Keratinocyte (primary cell): ENCODE results near the gene TNFRSF6B. TPM values are rescaled to one million over a fixed set of nuclear protein-coding genes. Genes with fewer than 3 reads are reported as not detected.

Experiments used
- DNase-seq: peaks from one replicate; pipeline ENCODE4 v3.0.0-alpha.2; 2011; ENCODE audit warnings: low read depth, missing footprints, low spot score
- FAIRE-seq: peaks from 2 replicates; lab custom pipeline; 2011; peaks lifted over from hg19 to GRCh38; lab: Jason Lieb, UNC
- H2AFZ ChIP-seq: 2 replicates; pipeline ENCODE4 v1.6.0; 2012; ENCODE audit warnings: low read length, control low read depth, inconsistent platforms; ENCODE audit not compliant: control insufficient read depth
- H3K27ac ChIP-seq: 2 replicates; pipeline ENCODE4 v1.5.1; 2011; ENCODE audit warnings: low read length; ENCODE audit not compliant: control insufficient read depth, insufficient read depth
- H3K27me3 ChIP-seq: 3 replicates; pipeline ENCODE4 v1.6.0; 2011; ENCODE audit warnings: low read length; ENCODE audit not compliant: control insufficient read depth, insufficient read depth; ENCODE audit errors: extremely low read depth
- H3K36me3 ChIP-seq, 2 experiments: 2 replicates in 1 of 2; 3 replicates in 1 of 2; pipeline ENCODE4 v1.5.1; 2011; ENCODE audit warnings: low read length in 2 of 2, mild to moderate bottlenecking in 1 of 2; ENCODE audit not compliant: control insufficient read depth in 2 of 2, insufficient read depth in 2 of 2; ENCODE audit errors: extremely low read depth in 1 of 2
- H3K4me1 ChIP-seq: 3 replicates; pipeline ENCODE4 v1.5.1; 2011; ENCODE audit warnings: low read length; ENCODE audit not compliant: control insufficient read depth, insufficient read depth; ENCODE audit errors: extremely low read depth
- H3K4me2 ChIP-seq: 3 replicates; pipeline ENCODE4 v1.6.0; 2011; ENCODE audit warnings: low read depth, low read length; ENCODE audit not compliant: control insufficient read depth, insufficient read depth; ENCODE audit errors: extremely low read depth
- H3K4me3 ChIP-seq, 3 experiments: fragments of 200-600 bp in 1 of 3; sonication (generic) in 1 of 3; 2 replicates in 2 of 3; 3 replicates in 1 of 3; pipeline ENCODE4 v1.5.1; 2011 to 2016; ENCODE audit warnings: low read length in 3 of 3, mild to moderate bottlenecking in 3 of 3, control low read depth in 2 of 3, inconsistent platforms in 1 of 3, low read depth in 1 of 3, mixed read lengths in 1 of 3, mixed run types in 1 of 3, moderate library complexity in 1 of 3; ENCODE audit not compliant: control insufficient read depth in 2 of 3, insufficient read depth in 2 of 3; ENCODE audit errors: extremely low read depth in 1 of 3
- H3K79me2 ChIP-seq: 2 replicates; pipeline ENCODE4 v1.6.0; 2012; ENCODE audit warnings: low read length; ENCODE audit not compliant: control insufficient read depth, insufficient read depth
- H3K9ac ChIP-seq: 3 replicates; pipeline ENCODE4 v1.6.0; 2011; ENCODE audit warnings: low read length; ENCODE audit not compliant: control insufficient read depth, insufficient read depth; ENCODE audit errors: extremely low read depth
- H3K9me1 ChIP-seq: 3 replicates; pipeline ENCODE4 v1.6.0; 2011; ENCODE audit warnings: low read length; ENCODE audit not compliant: control insufficient read depth, insufficient read depth; ENCODE audit errors: extremely low read depth
- H3K9me3 ChIP-seq: 2 replicates; pipeline ENCODE4 v1.5.1; 2012; ENCODE audit warnings: low read depth, low read length; ENCODE audit not compliant: control insufficient read depth
- H4K20me1 ChIP-seq: 3 replicates; pipeline ENCODE4 v1.6.0; 2011; ENCODE audit warnings: low read length; ENCODE audit not compliant: control insufficient read depth, insufficient read depth; ENCODE audit errors: extremely low read depth
- CTCF ChIP-seq, 3 experiments: IDR thresholded peaks in 1 of 3; conservative IDR thresholded peaks in 1 of 3; optimal IDR thresholded peaks in 1 of 3; 2 replicates in 2 of 3; 3 replicates in 1 of 3; pipeline versions ENCODE3 to v1.5.1; 2011; ENCODE audit warnings: low read length in 3 of 3, mild to moderate bottlenecking in 3 of 3, moderate library complexity in 2 of 3, control low read depth in 1 of 3, inconsistent platforms in 1 of 3; ENCODE audit not compliant: insufficient read depth in 2 of 3; ENCODE audit errors: extremely low read depth in 1 of 3
- EZH2 ChIP-seq: IDR thresholded peaks from one replicate; pipeline ENCODE4 v1.6.1; 2012; ENCODE audit warnings: inconsistent platforms, mild to moderate bottlenecking, low read length, moderate library complexity
- dilution Hi-C: fragments of 300-500 bp; cut with MboI; formaldehyde crosslinking; loops from one replicate; pipeline ENCODE4 v1.7.0; 2020; ENCODE audit warnings: low sequenced_read_pairs; ENCODE audit not compliant: extremely low pct_ligation_motif_present
- polyA minus RNA-seq, 3 experiments: library from RNA; depleted of rRNA, polyadenylated mRNA; stranded (reverse); fragments of >200 nt; gene quantifications; 1 replicate in 1 of 3; 2 replicates in 1 of 3; 3 replicates in 1 of 3; pipeline ENCODE4 v1.2.3, GENCODE V29; 2011
- polyA plus RNA-seq, 5 experiments: library from polyadenylated mRNA; depleted of rRNA in 3 of 5; stranded (reverse) in 3 of 5; stranded (forward) in 1 of 5; unstranded in 1 of 5; fragments of >200 nt; gene quantifications; 1 replicate in 1 of 5; 2 replicates in 3 of 5; 3 replicates in 1 of 5; pipeline versions ENCODE4 v1.2.1 to v1.2.3, GENCODE V29; 2011 to 2012; ENCODE audit warnings: missing spikeins in 2 of 5, low read depth in 1 of 5, low replicate concordance in 1 of 5

Gene TNFRSF6B
- polyA plus RNA-seq, result 51.9 to 151 TPM (median 58.1 TPM) in 3 replicates
- not detected for polyA plus RNA-seq (2011; ENCODE audit: low read depth)
- 22.8 and 142 TPM in 2 replicates for polyA plus RNA-seq (2011; cell fraction: cytosol; rRNA removed)
- polyA plus RNA-seq (2011; cell fraction: nucleus; rRNA removed), result 36.9 and 60.1 TPM in 2 replicates
- polyA plus RNA-seq (2012; ENCODE audit: low replicate concordance), result 0.62 and 194 TPM in 2 replicates
- polyA minus RNA-seq, result 16.6 to 69.8 TPM (median 21.5 TPM) in 3 replicates
- polyA minus RNA-seq (2011; cell fraction: cytosol; rRNA and poly(A)+ RNA removed), result 176 TPM
- polyA minus RNA-seq (2011; cell fraction: nucleus; rRNA and poly(A)+ RNA removed), result 25.7 and 29.0 TPM in 2 replicates

- DNase-seq, result no peak
These were observed at the start of gene TNFRSF6B for GRCh38 chr20:63696628-63697356. Gene TNFRSF6B (plus strand): TSS chr20:63696652. CDS start chr20:63696768, 116 bp downstream.

GRCh38 chr20:63648190-63648589 lies 48.3 kb upstream of the TNFRSF6B start:
- Histone ChIP-seq H3K4me2 (no peak overlapping the region), H3K9me3 (no peaks in the 10 kb centered on the region), H3K4me1 (peaks cover 12% of the 10 kb centered on the region), H3K27me3 (no peaks in the 10 kb centered on the region), H3K9me1 (no peaks in the 10 kb centered on the region), H3K79me2 (no peaks in the 10 kb centered on the region), H3K36me3 (no peaks in the 10 kb centered on the region), H4K20me1 (no peaks in the 10 kb centered on the region), H3K27ac (no peak overlapping the region), H3K4me3 (no peak overlapping the region), H2AFZ (no peak overlapping the region), H3K9ac (no peak overlapping the region)
- dilution Hi-C loops, result no loop called here
- FAIRE-seq (no peak), DNase-seq (no peak)
- TF ChIP-seq EZH2, result no peak
- TF ChIP-seq CTCF (optimal IDR thresholded peaks at IDR 0.05 in 1 of 3, IDR thresholded peaks at IDR 0.05 in 1 of 3, conservative IDR thresholded peaks at IDR 0.05 in 1 of 3; ENCODE audit: extremely low read depth in 1 of 3, insufficient read depth in 2 of 3, low read length in 3 of 3), result no peak

More at GRCh38 chr20:63696628-63697356, at the start of gene TNFRSF6B:
- peak within 1 kb of the TSS; percentile 72 for H3K9ac ChIP-seq
- H3K4me2 ChIP-seq, result peak within 1 kb of the TSS; percentile 99
- H3K27ac ChIP-seq, result peak within 1 kb of the TSS; percentile 84
- H3K79me2 ChIP-seq, result peaks cover 16% of the 10 kb centered on the region
- peaks cover 1 to 8% of the 10 kb centered on the region in 2 experiments for H3K36me3 ChIP-seq
- no peak within 1 kb of the TSS for H2AFZ ChIP-seq
- peak within 1 kb of the TSS; percentile 55 to 92 (median 79) for H3K4me3 ChIP-seq
- no peaks in the 10 kb centered on the region for H4K20me1 ChIP-seq
- TF ChIP-seq CTCF (optimal IDR thresholded peaks at IDR 0.05 in 1 of 3, IDR thresholded peaks at IDR 0.05 in 1 of 3, conservative IDR thresholded peaks at IDR 0.05 in 1 of 3; ENCODE audit: extremely low read depth in 1 of 3, insufficient read depth in 2 of 3, low read length in 3 of 3) (peak in 1 of 3 experiments; percentile 7), EZH2 (no peak)
- no peaks in the 10 kb centered on the region for H3K9me1 ChIP-seq
- H3K4me1 ChIP-seq, result peaks cover 48% of the 10 kb centered on the region
- no peaks in the 10 kb centered on the region for H3K9me3 ChIP-seq
- dilution Hi-C loops, result no loop called here
- H3K27me3 ChIP-seq, result no peaks in the 10 kb centered on the region
- no peak for FAIRE-seq
